Hepatocyte (in vitro differentiated cells): ENCODE measurements around the gene KRTAP19-5. TPM values are rescaled to one million over a fixed set of nuclear protein-coding genes. Genes with fewer than 3 reads are reported as not detected.

Experiments used
- DNase-seq: peaks from one replicate; pipeline ENCODE4 v3.0.0-alpha.2; 2016; ENCODE audit warnings: low spot score
- H2AFZ ChIP-seq: fragments of 200-600 bp; sonication (generic); 2 replicates; pipeline ENCODE4 v1.6.0; 2016; ENCODE audit warnings: antibody characterized with exemption, mild to moderate bottlenecking
- H3K27ac ChIP-seq: fragments of 200-600 bp; sonication (generic); 2 replicates; pipeline ENCODE4 v1.5.1; 2016; ENCODE audit warnings: mild to moderate bottlenecking
- H3K27me3 ChIP-seq: fragments of 200-600 bp; sonication (generic); 2 replicates; pipeline ENCODE4 v1.6.1; 2016
- H3K36me3 ChIP-seq: fragments of 200-600 bp; sonication (generic); replicated peaks from 2 replicates; pipeline ENCODE4 v1.5.1; 2016; ENCODE audit warnings: low read depth; ENCODE audit not compliant: insufficient read depth
- H3K4me1 ChIP-seq: fragments of 200-600 bp; sonication (generic); 2 replicates; pipeline ENCODE4 v1.5.1; 2016; ENCODE audit warnings: mild to moderate bottlenecking, moderate library complexity; ENCODE audit not compliant: insufficient read depth
- H3K4me2 ChIP-seq: fragments of 200-600 bp; sonication (generic); 2 replicates; pipeline ENCODE4 v1.6.0; 2016
- H3K4me3 ChIP-seq: fragments of 200-600 bp; sonication (generic); 2 replicates; pipeline ENCODE4 v1.5.1; 2016; ENCODE audit warnings: mild to moderate bottlenecking
- H3K79me2 ChIP-seq: fragments of 200-600 bp; sonication (generic); 2 replicates; pipeline ENCODE4 v1.6.0; 2017; ENCODE audit warnings: mild to moderate bottlenecking
- H3K9me2 ChIP-seq: fragments of 200-600 bp; sonication (generic); replicated peaks from 2 replicates; pipeline ENCODE4 v1.6.0; 2017; ENCODE audit warnings: mild to moderate bottlenecking; ENCODE audit not compliant: insufficient read depth
- H3K9me3 ChIP-seq: fragments of 200-600 bp; sonication (generic); 2 replicates; pipeline ENCODE4 v1.5.1; 2016; ENCODE audit warnings: low read depth, mild to moderate bottlenecking
- H4K20me1 ChIP-seq: fragments of 200-600 bp; sonication (generic); 2 replicates; pipeline ENCODE4 v1.6.0; 2016; ENCODE audit warnings: mild to moderate bottlenecking; ENCODE audit not compliant: insufficient read depth, poor library complexity, severe bottlenecking
- CTCF ChIP-seq: fragments of 200-600 bp; sonication (generic); IDR thresholded peaks from 2 replicates; pipeline ENCODE4 v1.5.1; 2016; ENCODE audit warnings: antibody characterized with exemption, mild to moderate bottlenecking; ENCODE audit not compliant: poor library complexity
- EZH2 ChIP-seq: fragments of 200-600 bp; sonication (generic); IDR thresholded peaks from 2 replicates; pipeline ENCODE4 v1.6.1; 2016; ENCODE audit warnings: antibody characterized with exemption, mild to moderate bottlenecking, borderline replicate concordance
- EZH2phosphoT487 ChIP-seq: fragments of 200-600 bp; sonication (generic); IDR thresholded peaks from one replicate; pipeline ENCODE4 v1.6.1; 2018; ENCODE audit warnings: antibody characterized with exemption, mild to moderate bottlenecking, low read depth, moderate library complexity; ENCODE audit not compliant: unreplicated experiment, severe bottlenecking
- WGBS: methylation state at CpG from one replicate; pipeline ENCODE4 v1.1.6; 2016; ENCODE audit warnings: low lambda C conversion rate; ENCODE audit errors: missing lambda C conversion rate; 5-methylcytosine and 5-hydroxymethylcytosine counted together
- polyA plus RNA-seq: library from polyadenylated mRNA; unstranded; fragments of >200 nt; fragmentation: Nextera tagmentation; extraction: Ambion mirVana; gene quantifications from 2 replicates; pipeline ENCODE4 v1.2.1, GENCODE V29; 2016
- total RNA-seq: library from RNA; depleted of rRNA; stranded (reverse); fragments of >200 nt; gene quantifications from 2 replicates; pipeline ENCODE4 v1.2.3, GENCODE V29; 2014

Gene KRTAP19-5
- total and polyA plus RNA-seq, 2 experiments from 2014 or later = not detected

- H4K20me1 ChIP-seq = no peaks in the 10 kb centered on the region
- H3K4me2 ChIP-seq = no peak overlapping the region
- no peak overlapping the region for H3K27ac ChIP-seq
- H3K4me3 ChIP-seq = no peak overlapping the region
- no peaks in the 10 kb centered on the region for H3K9me3 ChIP-seq
- WGBS = 66% methylated on average over 2 of the region's 2 CpGs
- H3K36me3 ChIP-seq = no peaks in the 10 kb centered on the region
- no peak for DNase-seq
- H3K4me1 ChIP-seq = no peaks in the 10 kb centered on the region
- TF ChIP-seq EZH2phosphoT487 (no peak), CTCF (no peak), EZH2 (no peak)
- H3K27me3 ChIP-seq = no peaks in the 10 kb centered on the region
- H3K79me2 ChIP-seq = no peaks in the 10 kb centered on the region
- no peak overlapping the region for H2AFZ ChIP-seq
- H3K9me2 ChIP-seq = no peaks in the 10 kb centered on the region
These were observed 15.8 kb downstream of the KRTAP19-5 start for GRCh38 chr21:30486180-30486579.

- Histone ChIP-seq H3K36me3 (no peaks in the 10 kb centered on the region), H2AFZ (no peak overlapping the region), H3K27me3 (no peaks in the 10 kb centered on the region), H3K9me2 (no peaks in the 10 kb centered on the region), H3K4me3 (no peak overlapping the region), H3K79me2 (no peaks in the 10 kb centered on the region), H3K27ac (no peak overlapping the region), H3K9me3 (no peaks in the 10 kb centered on the region), H3K4me1 (no peaks in the 10 kb centered on the region), H3K4me2 (no peak overlapping the region), H4K20me1 (no peaks in the 10 kb centered on the region)
- WGBS = 64% methylated on average over 2 of the region's 2 CpGs
- no peak for DNase-seq
- TF ChIP-seq EZH2phosphoT487 (no peak), EZH2 (no peak), CTCF (no peak)
These were observed 19.8 kb downstream of the KRTAP19-5 start for GRCh38 chr21:30482130-30482529.

- Histone ChIP-seq H2AFZ (no peak within 1 kb of the TSS), H4K20me1 (no peaks in the 10 kb centered on the region), H3K4me1 (no peaks in the 10 kb centered on the region), H3K36me3 (no peaks in the 10 kb centered on the region), H3K9me2 (no peaks in the 10 kb centered on the region), H3K79me2 (no peaks in the 10 kb centered on the region), H3K4me3 (no peak within 1 kb of the TSS), H3K4me2 (no peak within 1 kb of the TSS), H3K27me3 (no peaks in the 10 kb centered on the region), H3K27ac (no peak within 1 kb of the TSS), H3K9me3 (no peaks in the 10 kb centered on the region)
- 93% methylated on average over 7 of the region's 7 CpGs for WGBS
- TF ChIP-seq EZH2phosphoT487 (no peak), EZH2 (no peak), CTCF (no peak)
- no peak for DNase-seq
These were observed 21.8 kb downstream of the KRTAP19-5 start, which contains the start of gene KRTAP19-1 for GRCh38 chr21:30480145-30480544. KRTAP19-1 (minus strand) TSS chr21:30480367; CDS start chr21:30480317, 50 bp downstream.

DNA sequence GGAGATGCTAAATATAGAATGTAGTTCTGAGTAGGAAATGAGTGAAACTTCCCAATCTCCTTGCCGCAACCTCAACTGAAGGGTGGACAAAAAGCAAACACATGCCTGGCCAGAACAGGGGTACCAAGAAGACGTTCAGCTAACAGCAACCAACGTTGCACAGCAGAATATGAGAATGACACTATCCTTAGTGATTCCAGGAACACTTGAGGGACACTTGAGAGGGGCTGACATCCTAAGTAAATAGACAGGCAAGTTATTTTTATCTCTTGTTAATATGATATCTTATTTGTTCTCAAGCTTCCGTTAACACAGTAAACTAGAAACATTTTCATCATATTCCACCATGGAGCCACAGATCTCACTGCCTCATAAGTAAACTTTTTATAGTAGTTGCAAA lies 22.7 kb downstream of the KRTAP19-5 start:
- 85% methylated on average over 4 of the region's 4 CpGs for WGBS
- H4K20me1 ChIP-seq = no peaks in the 10 kb centered on the region
- H3K4me2 ChIP-seq = no peak overlapping the region
- no peaks in the 10 kb centered on the region for H3K4me1 ChIP-seq
- H2AFZ ChIP-seq = no peak overlapping the region
- no peak for DNase-seq
- H3K27me3 ChIP-seq = no peaks in the 10 kb centered on the region
- H3K27ac ChIP-seq = no peak overlapping the region
- no peaks in the 10 kb centered on the region for H3K9me2 ChIP-seq
- no peak overlapping the region for H3K4me3 ChIP-seq
- H3K79me2 ChIP-seq = no peaks in the 10 kb centered on the region
- TF ChIP-seq EZH2phosphoT487 = no peak
- no peak for TF ChIP-seq EZH2
- TF ChIP-seq CTCF = no peak
- H3K9me3 ChIP-seq = no peaks in the 10 kb centered on the region
- no peaks in the 10 kb centered on the region for H3K36me3 ChIP-seq
